SK-N-SH (cell line): ENCODE results near the gene SNX8.

Experiments
- CTCF ChIP-seq: fragments of 200-600 bp; sonication (generic); IDR thresholded peaks from 2 replicates; pipeline ENCODE4 v1.6.1; 2017; ENCODE audit warnings: antibody characterized with exemption, mild to moderate bottlenecking, moderate library complexity
- GATA2 ChIP-seq: sonication (generic); formaldehyde crosslinking; IDR thresholded peaks from 2 replicates; pipeline ENCODE4 v1.5.0; 2020; ENCODE audit warnings: mild to moderate bottlenecking, missing genetic modification reagents
- JUND ChIP-seq: IDR thresholded peaks from 2 replicates; pipeline ENCODE4 v1.4.0; 2012
- MEF2A ChIP-seq: IDR thresholded peaks from 2 replicates; pipeline ENCODE4 v1.4.0; 2012; ENCODE audit warnings: low read depth, borderline replicate concordance
- MXI1 ChIP-seq: IDR thresholded peaks from 2 replicates; pipeline ENCODE4 v1.6.1; 2012; ENCODE audit warnings: mild to moderate bottlenecking, low read depth, low read length, improper control_type of control experiment
- POLR2AphosphoS5 ChIP-seq: IDR thresholded peaks from 2 replicates; pipeline ENCODE4 v1.6.1; 2012; ENCODE audit warnings: low read depth, low read length
- RAD21 ChIP-seq: IDR thresholded peaks from 2 replicates; pipeline ENCODE4 v1.6.1; 2012; ENCODE audit warnings: mild to moderate bottlenecking, low read length
- REST ChIP-seq: IDR thresholded peaks from 2 replicates; pipeline ENCODE4 v1.6.1; 2012; ENCODE audit warnings: mild to moderate bottlenecking, low read depth, low read length, moderate library complexity
- SIN3A ChIP-seq: IDR thresholded peaks from 2 replicates; pipeline ENCODE4 v1.6.1; 2012; ENCODE audit warnings: low read depth, mild to moderate bottlenecking, low read length, moderate library complexity, borderline replicate concordance
- USF1 ChIP-seq: IDR thresholded peaks from 2 replicates; pipeline ENCODE4 v1.4.0; 2012; ENCODE audit warnings: low read depth, borderline replicate concordance
- TF ChIP-seq, protein P1 (sequence below): IDR thresholded peaks from 2 replicates; pipeline ENCODE4 v1.4.0; 2012; ENCODE audit warnings: low read depth

DNA sequence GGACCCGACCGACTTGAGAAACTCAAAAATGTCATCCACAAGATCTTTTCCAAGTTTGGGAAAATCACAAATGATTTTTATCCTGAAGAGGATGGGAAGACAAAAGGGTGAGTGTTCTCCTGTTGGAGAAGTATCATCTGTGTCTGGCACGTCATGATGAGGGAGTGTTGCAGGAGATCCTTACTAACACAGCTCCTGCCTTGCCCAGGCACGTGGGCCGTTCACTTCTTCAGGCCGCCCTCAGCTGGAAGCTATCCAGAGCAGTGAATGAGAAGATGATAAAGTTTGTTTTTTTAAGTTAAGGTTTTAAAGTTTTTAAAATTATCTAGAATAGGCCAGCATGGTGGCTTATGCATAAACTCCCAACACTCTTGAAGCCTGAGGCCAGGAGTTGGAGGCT is 46.6 kb upstream of the SNX8 start:
- TF ChIP-seq SIN3A, result no peak
- no peak for TF ChIP-seq JUND
- no peak for TF ChIP-seq CTCF
- no peak for TF ChIP-seq POLR2AphosphoS5
- TF ChIP-seq, protein P1, sequence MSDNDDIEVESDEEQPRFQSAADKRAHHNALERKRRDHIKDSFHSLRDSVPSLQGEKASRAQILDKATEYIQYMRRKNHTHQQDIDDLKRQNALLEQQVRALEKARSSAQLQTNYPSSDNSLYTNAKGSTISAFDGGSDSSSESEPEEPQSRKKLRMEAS, result no peak
- no peak for TF ChIP-seq RAD21
- TF ChIP-seq USF1, result no peak
- no peak for TF ChIP-seq MEF2A
- no peak for TF ChIP-seq MXI1
- TF ChIP-seq REST, result no peak
- TF ChIP-seq GATA2 (CRISPR knock-in tag), result no peak
